ENCODE measurements around the gene COL4A2.

COL4A2 gene

DNA sequence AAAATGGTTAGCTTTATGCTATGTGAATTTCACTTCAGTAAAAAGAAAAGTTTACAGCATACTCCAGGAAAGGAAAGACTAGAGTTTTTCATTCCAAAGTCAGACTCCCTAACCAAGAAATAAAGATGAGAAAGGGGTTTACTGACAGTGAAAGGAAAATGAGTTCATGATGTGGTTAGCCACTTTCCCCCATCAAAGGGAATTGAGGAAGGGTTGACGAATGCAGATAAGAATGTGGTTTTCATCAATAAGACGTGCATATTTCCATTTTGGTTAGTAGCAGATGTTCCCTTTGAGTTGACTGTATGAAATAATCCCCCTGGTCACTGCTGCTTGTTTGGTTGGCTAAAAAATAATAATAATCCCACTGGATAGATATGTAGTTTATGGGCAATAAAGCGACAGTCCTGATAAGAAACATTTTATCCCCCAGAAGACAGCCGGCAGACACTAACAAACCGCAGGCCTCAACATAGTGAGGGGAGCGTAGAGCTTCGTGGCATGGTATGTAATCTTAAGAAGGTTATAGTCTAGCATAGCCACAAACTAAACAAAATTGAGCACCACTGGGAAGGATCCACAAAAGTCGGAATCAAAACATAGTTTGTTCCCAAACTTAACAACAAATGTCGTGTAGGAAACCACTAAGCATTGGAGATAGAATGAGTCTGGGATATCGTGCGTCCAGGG, 114.8 kb downstream of the COL4A2 start:
- H3K27me3 ChIP-seq (ENCODE audit: insufficient read depth, insufficient read length): no peaks in the 10 kb centered on the region
- no peaks in the 10 kb centered on the region for H3K4me1 ChIP-seq (ENCODE audit: insufficient read depth, insufficient read length)
- no peaks in the 10 kb centered on the region for H3K9me3 ChIP-seq (ENCODE audit: insufficient read depth, low read length)
- H3K9ac ChIP-seq (ENCODE audit: insufficient read length, low read depth): no peak overlapping the region
- peaks cover 48% of the 10 kb centered on the region for H3K36me3 ChIP-seq (ENCODE audit: insufficient read depth, insufficient read length, low read length)
- DNase-seq (ENCODE audit: low read depth, low spot score): no peak
- H3K4me3 ChIP-seq (ENCODE audit: insufficient read length, low read depth): no peak overlapping the region
- TF ChIP-seq SUZ12 (IDR thresholded peaks at IDR 0.05; ENCODE audit: extremely low read depth, insufficient read depth, insufficient read length) (no peak), YY1 (IDR thresholded peaks at IDR 0.05; ENCODE audit: insufficient read depth, insufficient read length) (no peak), ZNF274 (IDR thresholded peaks at IDR 0.05; ENCODE audit: low read depth, low read length) (no peak)

DNA sequence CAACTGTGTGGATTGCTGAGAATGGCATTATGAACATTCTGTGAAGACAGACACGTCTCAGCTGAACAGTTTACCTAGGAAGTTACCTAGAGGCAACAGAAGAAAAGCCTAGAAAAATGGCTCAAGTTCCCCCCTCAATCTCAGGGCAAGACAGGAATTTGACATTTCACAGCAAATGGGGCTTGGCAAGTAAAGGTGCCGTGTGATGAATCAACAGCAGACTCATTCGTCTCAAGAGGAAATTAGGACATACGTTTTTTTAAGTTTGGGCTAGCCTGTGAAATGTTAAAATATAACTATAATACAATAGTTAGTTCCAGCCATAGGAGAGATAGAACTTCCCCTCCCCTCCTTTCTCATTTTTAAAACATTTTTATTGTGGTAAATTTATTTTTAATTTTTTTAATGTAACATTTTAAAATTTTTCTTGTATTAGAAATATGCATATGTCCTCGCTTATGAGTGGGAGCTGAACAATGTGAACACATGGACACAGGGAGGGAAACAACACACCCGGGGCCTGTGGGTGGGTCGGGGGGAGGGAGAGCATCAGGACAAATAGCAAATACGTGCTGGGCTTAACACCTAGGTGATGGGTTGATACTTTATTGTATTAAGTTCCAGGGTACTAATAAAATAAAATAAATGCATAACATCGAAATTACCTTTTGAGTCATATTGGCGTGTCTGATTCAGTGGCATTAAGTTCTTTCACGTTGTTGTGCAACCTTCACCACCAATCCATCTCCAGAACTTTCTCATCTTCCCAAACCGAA, 116.0 kb downstream of the COL4A2 start:
- H3K27me3 ChIP-seq (ENCODE audit: insufficient read depth, insufficient read length): no peaks in the 10 kb centered on the region
- H3K36me3 ChIP-seq (ENCODE audit: insufficient read depth, insufficient read length, low read length): peaks cover 48% of the 10 kb centered on the region
- DNase-seq (ENCODE audit: low read depth, low spot score): no peak
- H3K9me3 ChIP-seq (ENCODE audit: insufficient read depth, low read length): no peaks in the 10 kb centered on the region
- no peak overlapping the region for H3K9ac ChIP-seq (ENCODE audit: insufficient read length, low read depth)
- no peaks in the 10 kb centered on the region for H3K4me1 ChIP-seq (ENCODE audit: insufficient read depth, insufficient read length)
- H3K4me3 ChIP-seq (ENCODE audit: insufficient read length, low read depth): no peak overlapping the region
- TF ChIP-seq SUZ12 (IDR thresholded peaks at IDR 0.05; ENCODE audit: extremely low read depth, insufficient read depth, insufficient read length): no peak
- TF ChIP-seq YY1 (IDR thresholded peaks at IDR 0.05; ENCODE audit: insufficient read depth, insufficient read length): no peak
- no peak for TF ChIP-seq ZNF274 (IDR thresholded peaks at IDR 0.05; ENCODE audit: low read depth, low read length)

GRCh38 chr13:110423689-110424302, 116.7 kb downstream of the COL4A2 start:
- no peak for DNase-seq (ENCODE audit: low read depth, low spot score)
- TF ChIP-seq YY1 (IDR thresholded peaks at IDR 0.05; ENCODE audit: insufficient read depth, insufficient read length): no peak
- no peak for TF ChIP-seq ZNF274 (IDR thresholded peaks at IDR 0.05; ENCODE audit: low read depth, low read length)
- Histone ChIP-seq H3K27me3 (ENCODE audit: insufficient read depth, insufficient read length) (no peaks in the 10 kb centered on the region), H3K4me3 (ENCODE audit: insufficient read length, low read depth) (no peak overlapping the region), H3K9ac (ENCODE audit: insufficient read length, low read depth) (no peak overlapping the region), H3K4me1 (ENCODE audit: insufficient read depth, insufficient read length) (no peaks in the 10 kb centered on the region), H3K36me3 (ENCODE audit: insufficient read depth, insufficient read length, low read length) (peaks cover 54% of the 10 kb centered on the region), H3K9me3 (ENCODE audit: insufficient read depth, low read length) (no peaks in the 10 kb centered on the region)

DNA sequence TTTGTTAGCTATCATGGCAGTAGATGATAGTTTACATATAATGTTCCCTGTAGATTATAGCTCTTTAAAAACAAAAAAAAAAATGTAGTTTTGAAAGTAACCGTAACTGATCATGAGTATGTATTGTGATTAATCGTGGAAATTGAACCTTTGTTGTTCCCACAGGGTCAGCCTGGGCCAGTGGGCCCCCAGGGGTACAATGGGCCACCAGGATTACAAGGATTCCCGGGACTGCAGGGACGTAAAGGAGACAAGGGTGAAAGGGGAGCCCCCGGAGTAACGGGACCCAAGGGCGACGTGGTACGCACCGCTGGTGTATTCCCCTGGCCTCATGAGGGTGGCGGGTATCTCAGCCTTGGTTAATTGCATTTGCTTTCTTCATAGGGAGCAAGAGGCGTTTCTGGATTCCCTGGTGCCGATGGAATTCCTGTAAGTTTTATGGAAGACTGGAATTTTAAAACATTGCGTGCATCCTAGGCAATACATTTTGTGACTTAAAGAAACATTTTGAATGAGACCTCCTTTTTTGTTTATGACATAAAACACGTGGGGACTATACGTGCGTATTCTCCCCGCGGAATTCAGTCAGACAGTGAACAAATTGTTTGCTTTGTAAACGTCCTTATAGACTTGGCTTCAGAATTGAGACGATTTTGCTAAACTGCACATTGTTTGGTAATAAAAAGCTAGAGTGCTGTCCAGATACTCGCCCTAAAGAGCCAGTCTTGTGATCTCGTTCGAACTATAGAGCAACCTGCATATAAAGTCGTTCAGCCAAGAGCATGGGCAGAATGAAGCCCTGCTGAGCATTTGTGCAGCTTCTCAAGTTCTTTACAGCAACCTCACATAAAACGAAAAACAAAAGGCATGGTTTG, 117.7 kb downstream of the COL4A2 start:
- Histone ChIP-seq H3K4me3 (ENCODE audit: insufficient read length, low read depth) (no peak overlapping the region), H3K36me3 (ENCODE audit: insufficient read depth, insufficient read length, low read length) (peaks cover 57% of the 10 kb centered on the region), H3K9ac (ENCODE audit: insufficient read length, low read depth) (no peak overlapping the region), H3K4me1 (ENCODE audit: insufficient read depth, insufficient read length) (no peaks in the 10 kb centered on the region), H3K27me3 (ENCODE audit: insufficient read depth, insufficient read length) (no peaks in the 10 kb centered on the region), H3K9me3 (ENCODE audit: insufficient read depth, low read length) (no peaks in the 10 kb centered on the region)
- no peak for DNase-seq (ENCODE audit: low read depth, low spot score)
- TF ChIP-seq SUZ12 (IDR thresholded peaks at IDR 0.05; ENCODE audit: extremely low read depth, insufficient read depth, insufficient read length): no peak
- TF ChIP-seq ZNF274 (IDR thresholded peaks at IDR 0.05; ENCODE audit: low read depth, low read length): no peak
- TF ChIP-seq YY1 (IDR thresholded peaks at IDR 0.05; ENCODE audit: insufficient read depth, insufficient read length): no peak

GRCh38 chr13:110425444-110425780, 118.3 kb downstream of the COL4A2 start:
- Histone ChIP-seq H3K27me3 (ENCODE audit: insufficient read depth, insufficient read length) (no peaks in the 10 kb centered on the region), H3K9ac (ENCODE audit: insufficient read length, low read depth) (no peak overlapping the region), H3K36me3 (ENCODE audit: insufficient read depth, insufficient read length, low read length) (peaks cover 59% of the 10 kb centered on the region), H3K4me3 (ENCODE audit: insufficient read length, low read depth) (no peak overlapping the region), H3K4me1 (ENCODE audit: insufficient read depth, insufficient read length) (no peaks in the 10 kb centered on the region), H3K9me3 (ENCODE audit: insufficient read depth, low read length) (no peaks in the 10 kb centered on the region)
- TF ChIP-seq SUZ12 (IDR thresholded peaks at IDR 0.05; ENCODE audit: extremely low read depth, insufficient read depth, insufficient read length): no peak
- TF ChIP-seq YY1 (IDR thresholded peaks at IDR 0.05; ENCODE audit: insufficient read depth, insufficient read length): no peak
- no peak for TF ChIP-seq ZNF274 (IDR thresholded peaks at IDR 0.05; ENCODE audit: low read depth, low read length)
- DNase-seq (ENCODE audit: low read depth, low spot score): no peak

GRCh38 chr13:110426735-110427134, 119.7 kb downstream of the COL4A2 start:
- DNase-seq (ENCODE audit: low read depth, low spot score): no peak
- Histone ChIP-seq H3K9ac (ENCODE audit: insufficient read length, low read depth) (no peak overlapping the region), H3K9me3 (ENCODE audit: insufficient read depth, low read length) (no peaks in the 10 kb centered on the region), H3K4me1 (ENCODE audit: insufficient read depth, insufficient read length) (no peaks in the 10 kb centered on the region), H3K27me3 (ENCODE audit: insufficient read depth, insufficient read length) (no peaks in the 10 kb centered on the region), H3K36me3 (ENCODE audit: insufficient read depth, insufficient read length, low read length) (peaks cover 68% of the 10 kb centered on the region), H3K4me3 (ENCODE audit: insufficient read length, low read depth) (no peak overlapping the region)
- TF ChIP-seq SUZ12 (IDR thresholded peaks at IDR 0.05; ENCODE audit: extremely low read depth, insufficient read depth, insufficient read length) (no peak), ZNF274 (IDR thresholded peaks at IDR 0.05; ENCODE audit: low read depth, low read length) (no peak)
